ENCODE results near the gene GPR171.

DNA sequence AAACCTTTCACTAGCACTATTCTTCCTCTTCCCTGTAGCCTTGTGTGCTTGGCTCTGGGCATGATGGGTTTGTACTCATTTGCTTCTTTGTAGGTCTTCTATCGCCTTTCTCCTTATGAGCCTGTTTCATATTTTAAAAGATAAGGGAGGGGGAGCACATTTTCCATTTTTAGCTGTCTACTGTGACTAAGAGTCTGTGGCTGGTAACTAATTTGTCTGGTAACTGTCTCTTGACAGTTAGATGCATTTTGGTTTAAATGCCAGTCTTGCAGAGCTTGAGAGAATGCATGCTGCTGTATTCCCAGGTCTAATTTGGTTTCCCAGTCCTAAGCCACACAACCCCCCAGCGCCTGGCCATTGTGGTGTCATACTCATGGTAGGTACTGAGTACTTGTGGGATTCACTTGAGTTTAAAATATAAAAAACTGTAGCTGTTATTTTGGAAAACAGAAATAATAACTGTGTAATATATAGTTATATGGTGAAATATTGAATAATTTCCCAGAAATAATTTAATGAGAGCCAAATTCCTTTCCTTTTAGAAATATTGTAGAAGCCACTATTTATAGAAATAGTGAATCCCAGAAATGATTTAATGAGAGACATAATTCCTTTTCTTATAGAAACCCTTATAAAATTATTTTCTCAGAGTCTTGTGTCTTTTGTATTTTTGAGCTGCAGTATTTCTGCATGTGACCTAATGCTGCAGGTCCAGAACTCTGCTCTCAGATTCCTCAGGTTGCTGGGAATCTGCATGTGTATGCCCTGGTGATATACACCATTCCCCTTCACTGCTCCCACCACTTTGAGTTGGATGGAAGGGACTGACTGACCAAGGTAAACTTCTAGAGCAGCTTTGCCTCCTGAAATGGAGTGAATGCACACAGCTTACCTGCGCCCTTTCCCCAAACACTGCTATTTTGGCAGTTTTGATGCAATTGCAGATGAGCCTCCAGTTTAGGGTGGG is 13.9 kb upstream of the GPR171 start:
- TF ChIP-seq, protein P1, sequence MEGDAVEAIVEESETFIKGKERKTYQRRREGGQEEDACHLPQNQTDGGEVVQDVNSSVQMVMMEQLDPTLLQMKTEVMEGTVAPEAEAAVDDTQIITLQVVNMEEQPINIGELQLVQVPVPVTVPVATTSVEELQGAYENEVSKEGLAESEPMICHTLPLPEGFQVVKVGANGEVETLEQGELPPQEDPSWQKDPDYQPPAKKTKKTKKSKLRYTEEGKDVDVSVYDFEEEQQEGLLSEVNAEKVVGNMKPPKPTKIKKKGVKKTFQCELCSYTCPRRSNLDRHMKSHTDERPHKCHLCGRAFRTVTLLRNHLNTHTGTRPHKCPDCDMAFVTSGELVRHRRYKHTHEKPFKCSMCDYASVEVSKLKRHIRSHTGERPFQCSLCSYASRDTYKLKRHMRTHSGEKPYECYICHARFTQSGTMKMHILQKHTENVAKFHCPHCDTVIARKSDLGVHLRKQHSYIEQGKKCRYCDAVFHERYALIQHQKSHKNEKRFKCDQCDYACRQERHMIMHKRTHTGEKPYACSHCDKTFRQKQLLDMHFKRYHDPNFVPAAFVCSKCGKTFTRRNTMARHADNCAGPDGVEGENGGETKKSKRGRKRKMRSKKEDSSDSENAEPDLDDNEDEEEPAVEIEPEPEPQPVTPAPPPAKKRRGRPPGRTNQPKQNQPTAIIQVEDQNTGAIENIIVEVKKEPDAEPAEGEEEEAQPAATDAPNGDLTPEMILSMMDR (IDR thresholded peaks at IDR 0.05), result no peak
- no peak for TF ChIP-seq POLR2A (IDR thresholded peaks at IDR 0.05)

Measured in right lobe of liver (tissue), 4 donors.